Measurements from ENCODE around the gene RAB1B.
"Not testable (repeated sequence)": the region's sequence is repeated elsewhere in the genome, so short reads cannot be mapped to it uniquely, and the experiment has no call there.

RAB1B gene

GRCh38 chr11:66310803-66311440 is 42.5 kb downstream of the RAB1B start:
- not testable (repeated sequence) for DNase-seq

- DNase-seq: no peak
Observed at GRCh38 chr11:66311470-66311964, 43.1 kb downstream of the RAB1B start.

- DNase-seq: peak; percentile 97
Observed at GRCh38 chr11:66311965-66312548, 43.6 kb downstream of the RAB1B start.

- DNase-seq: peak; percentile 99
Observed at GRCh38 chr11:66312549-66313320, 44.3 kb downstream of the RAB1B start.

- DNase-seq: no peak
Observed at GRCh38 chr11:66313321-66314185, 45.1 kb downstream of the RAB1B start.

GRCh38 chr11:66314186-66314501 is 45.7 kb downstream of the RAB1B start:
- no peak for DNase-seq

GRCh38 chr11:66314561-66315497 is 46.4 kb downstream of the RAB1B start:
- DNase-seq: no peak

- no peak for DNase-seq
Observed at GRCh38 chr11:66315498-66315885, 47.1 kb downstream of the RAB1B start.

- DNase-seq: no peak
Observed at GRCh38 chr11:66315921-66316811, 47.7 kb downstream of the RAB1B start.

GRCh38 chr11:66316849-66317251 is 48.4 kb downstream of the RAB1B start, which contains the start of gene CD248:
Gene CD248, minus strand, starts transcription at chr11:66317044. Its CDS starts 17 bp downstream, at chr11:66317027.
- peak; percentile 39 for DNase-seq

- peak; percentile 30 for DNase-seq
Observed at GRCh38 chr11:66317322-66317722, 48.9 kb downstream of the RAB1B start.

- DNase-seq: peak; percentile 79
Observed at GRCh38 chr11:66317723-66318599, 49.5 kb downstream of the RAB1B start.

GRCh38 chr11:66318600-66318970 is 50.1 kb downstream of the RAB1B start:
- no peak for DNase-seq

GRCh38 chr11:66320289-66320688 is 51.9 kb downstream of the RAB1B start:
- DNase-seq: not testable (repeated sequence)

GRCh38 chr11:66320748-66321147 is 52.3 kb downstream of the RAB1B start:
- not testable (repeated sequence) for DNase-seq

GRCh38 chr11:66321606-66322005 is 53.2 kb downstream of the RAB1B start:
- no peak for DNase-seq

- no peak for DNase-seq
Observed at GRCh38 chr11:66322732-66323427, 54.4 kb downstream of the RAB1B start.

GRCh38 chr11:66323684-66324083 is 55.2 kb downstream of the RAB1B start:
- DNase-seq: no peak

GRCh38 chr11:66324664-66325063 is 56.2 kb downstream of the RAB1B start:
- DNase-seq: no peak
